ENCODE measurements around the gene TMEM17.

The TMEM17 gene

GRCh38 chr2:62505750-62506420, at the start of gene TMEM17:
TMEM17 (minus strand) TSS chr2:62506195; CDS start chr2:62506129, 66 bp downstream.
- TF ChIP-seq CTCF (IDR thresholded peaks at IDR 0.05; ENCODE audit: low read length, missing control alignments) = no peak
- peak within 1 kb of the TSS; percentile 67 for H3K4me3 ChIP-seq (replicated peaks; ENCODE audit: low read depth, low read length)
- DNase-seq (ENCODE audit: low read depth) = peak; percentile 94

GRCh38 chr2:62554440-62554839, 48.4 kb upstream of the TMEM17 start:
- TF ChIP-seq CTCF (IDR thresholded peaks at IDR 0.05; ENCODE audit: low read length, missing control alignments) = no peak
- DNase-seq (ENCODE audit: low read depth) = no peak
- H3K4me3 ChIP-seq (replicated peaks; ENCODE audit: low read depth, low read length) = no peak overlapping the region

- no peak for TF ChIP-seq CTCF (IDR thresholded peaks at IDR 0.05; ENCODE audit: low read length, missing control alignments)
- no peak overlapping the region for H3K4me3 ChIP-seq (replicated peaks; ENCODE audit: low read depth, low read length)
- peak; percentile 14 for DNase-seq (ENCODE audit: low read depth)
Observed at GRCh38 chr2:62550461-62550860, 44.5 kb upstream of the TMEM17 start.

- no peak for TF ChIP-seq CTCF (IDR thresholded peaks at IDR 0.05; ENCODE audit: low read length, missing control alignments)
- H3K4me3 ChIP-seq (replicated peaks; ENCODE audit: low read depth, low read length) = no peak overlapping the region
- DNase-seq (ENCODE audit: low read depth) = no peak
Observed at GRCh38 chr2:62547854-62548253, 41.9 kb upstream of the TMEM17 start.

- no peak for DNase-seq (ENCODE audit: low read depth)
- no peak overlapping the region for H3K4me3 ChIP-seq (replicated peaks; ENCODE audit: low read depth, low read length)
- TF ChIP-seq CTCF (IDR thresholded peaks at IDR 0.05; ENCODE audit: low read length, missing control alignments) = no peak
Observed at GRCh38 chr2:62545261-62545660, 39.3 kb upstream of the TMEM17 start.

GRCh38 chr2:62540408-62541168, 34.6 kb upstream of the TMEM17 start:
- no peak for DNase-seq (ENCODE audit: low read depth)
- no peak overlapping the region for H3K4me3 ChIP-seq (replicated peaks; ENCODE audit: low read depth, low read length)
- TF ChIP-seq CTCF (IDR thresholded peaks at IDR 0.05; ENCODE audit: low read length, missing control alignments) = no peak

Measured in fibroblast of pulmonary artery (primary cell).